Activated effector memory CD4-positive, alpha-beta T cell treated with Interleukin-2 at 50 U/mL for 16 hours (primary cell): ENCODE data around the gene ACO2.
"Not testable (repeated sequence)": the region's sequence is repeated elsewhere in the genome, so short reads cannot be mapped to it uniquely, and the experiment has no call there.

Experiments
- DNase-seq: peaks from one replicate; pipeline ENCODE4 v3.0.0-alpha.2; 2020

The ACO2 gene

GRCh38 chr22:41468381-41469217 is at the start of gene ACO2, which contains the start of gene PHF5A:
ACO2 (plus strand) TSS chr22:41469117; CDS start chr22:41469147, 30 bp downstream.
PHF5A (minus strand) TSS chr22:41468692; CDS start chr22:41468653, 39 bp downstream.
- peak; percentile 97 for DNase-seq

DNA sequence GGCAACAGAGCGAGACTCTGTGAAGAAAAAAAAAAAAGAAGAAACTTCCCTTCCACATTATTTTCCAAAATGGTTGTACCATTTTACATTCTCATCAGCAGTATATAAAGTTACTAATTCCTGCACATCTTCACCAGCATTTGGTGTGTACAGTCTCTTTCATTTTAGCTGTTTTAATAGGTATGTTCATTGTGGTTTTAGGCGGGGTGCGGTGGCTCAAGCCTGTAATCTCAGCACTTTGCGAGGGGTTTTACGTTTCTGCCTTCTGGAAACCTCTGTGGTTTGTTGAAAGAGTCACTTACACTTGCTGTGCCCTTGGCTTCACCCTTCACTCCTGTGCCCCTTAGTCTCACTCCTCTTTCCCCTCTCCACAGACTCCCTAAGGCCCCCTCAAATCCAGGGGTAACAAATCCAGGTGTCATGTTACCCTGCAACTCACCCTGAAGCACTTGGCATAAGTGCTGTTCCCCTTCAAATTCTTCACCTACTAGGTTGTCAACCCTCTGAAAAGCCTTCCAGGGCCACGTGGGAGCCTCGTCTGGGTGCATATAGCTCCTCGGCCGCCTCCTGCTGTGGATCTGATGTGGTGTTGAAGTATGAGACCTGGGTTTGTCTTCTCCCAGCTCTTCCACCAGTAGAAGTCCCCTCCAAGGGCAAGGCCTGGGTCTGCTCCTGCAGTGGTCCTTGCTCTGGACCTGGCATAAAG is 43.1 kb upstream of the ACO2 start:
- no peak for DNase-seq

DNA sequence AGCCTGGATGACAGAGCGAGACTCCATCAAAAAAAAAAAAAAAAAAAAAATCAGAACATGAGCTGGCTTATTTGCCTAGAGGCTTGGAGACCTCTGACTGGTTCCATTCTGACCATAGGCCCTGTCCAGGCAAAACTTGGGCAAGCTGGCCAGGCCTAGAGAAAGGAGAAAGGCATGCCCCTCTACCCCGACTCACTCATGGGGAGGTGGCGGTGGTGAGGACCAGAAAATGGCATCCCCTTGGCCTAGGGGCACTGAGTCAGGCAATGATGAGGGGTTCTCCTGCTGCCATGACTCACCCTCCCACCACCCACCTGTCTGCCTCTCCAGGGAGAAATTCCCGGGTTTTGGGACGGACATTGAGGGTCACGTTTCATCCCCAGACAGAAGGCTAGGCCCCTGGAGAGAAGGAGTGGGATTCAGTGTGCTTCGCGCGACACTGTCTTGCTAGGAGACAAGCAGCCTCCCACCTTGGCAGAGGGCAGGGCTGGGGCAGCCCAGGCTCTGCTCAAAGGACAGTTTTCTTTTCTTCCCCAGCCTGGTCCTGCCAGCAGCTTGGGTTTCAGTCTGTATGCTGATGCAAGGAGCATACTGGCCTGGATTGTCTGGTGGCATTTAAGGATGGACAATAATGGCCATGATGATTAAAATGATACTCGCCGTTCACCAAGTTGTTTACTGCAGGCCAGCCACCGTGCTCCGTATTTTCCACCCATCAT is 39.5 kb upstream of the ACO2 start:
- no peak for DNase-seq

- DNase-seq, result no peak
These were observed 39.0 kb upstream of the ACO2 start for GRCh38 chr22:41429951-41430332.

DNA sequence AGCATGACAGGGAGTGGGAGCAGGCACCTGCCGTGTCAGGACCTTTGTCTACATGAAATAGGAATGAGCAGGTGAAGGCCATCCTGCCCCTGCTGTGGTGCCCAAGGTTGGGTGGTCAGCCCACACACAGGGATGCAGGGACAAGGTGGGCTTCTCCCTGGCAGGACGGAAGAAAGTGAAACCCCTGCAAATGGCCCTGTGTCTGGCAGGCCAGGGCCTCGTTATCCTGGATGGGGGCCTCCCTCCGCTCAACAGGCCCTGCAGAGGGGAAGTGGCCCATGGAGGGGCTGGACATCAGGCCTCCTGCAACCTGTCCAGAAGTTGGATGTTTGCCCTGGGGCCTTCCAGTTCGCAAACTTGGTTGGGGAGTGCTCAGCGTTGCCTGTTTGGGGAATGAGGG is 37.3 kb upstream of the ACO2 start:
- no peak for DNase-seq

DNA sequence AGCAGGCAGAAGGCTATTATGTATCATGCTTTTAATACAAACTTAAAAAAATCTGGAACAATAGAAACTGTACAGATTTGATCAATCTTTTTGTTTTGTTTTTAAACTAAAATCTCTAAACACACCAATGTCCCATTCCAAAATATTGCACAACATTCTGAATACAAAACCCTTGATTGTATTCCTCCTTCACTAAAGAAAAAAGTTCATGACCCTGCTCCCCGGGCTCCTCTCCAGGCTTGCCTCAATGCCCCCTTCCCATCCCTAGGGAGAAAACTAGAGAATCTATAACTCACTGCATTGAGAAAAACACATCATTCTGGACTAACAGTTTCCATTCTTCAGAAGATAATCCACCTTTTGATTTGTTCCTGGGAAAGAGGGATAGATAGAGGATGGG is 35.4 kb upstream of the ACO2 start:
- DNase-seq, result not testable (repeated sequence)

DNA sequence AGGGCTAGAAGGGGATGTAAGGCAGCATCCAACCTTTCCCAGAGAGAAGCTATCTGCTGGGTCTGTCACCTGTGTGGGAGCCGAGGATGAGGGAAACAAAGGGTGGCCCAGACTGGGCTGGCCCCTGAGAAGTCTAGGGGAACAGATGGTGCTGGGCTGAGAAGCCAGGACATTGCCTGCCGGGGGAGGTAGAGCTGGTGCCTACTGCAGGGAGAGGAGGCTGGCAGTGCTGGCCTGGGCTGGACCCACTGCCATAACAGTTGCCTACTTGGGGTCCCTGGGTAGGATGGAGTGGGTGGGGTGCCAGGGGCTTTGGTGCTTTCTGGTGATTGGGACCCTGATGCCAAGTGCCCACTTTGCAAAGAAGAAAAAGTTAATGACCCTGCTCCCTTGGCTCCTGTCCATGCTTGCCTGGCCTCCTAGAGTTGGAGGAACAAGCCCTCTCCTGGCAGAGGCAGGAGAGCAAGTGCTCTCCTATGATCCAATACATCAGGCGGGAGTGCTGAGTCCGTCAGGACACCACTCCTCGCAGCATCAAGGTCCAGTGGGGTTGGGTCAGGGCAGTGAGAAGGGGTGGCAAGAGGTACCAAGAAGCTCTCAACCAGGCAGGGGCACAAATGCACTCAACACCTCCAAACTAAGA is 34.4 kb upstream of the ACO2 start:
- DNase-seq, result not testable (repeated sequence)

DNA sequence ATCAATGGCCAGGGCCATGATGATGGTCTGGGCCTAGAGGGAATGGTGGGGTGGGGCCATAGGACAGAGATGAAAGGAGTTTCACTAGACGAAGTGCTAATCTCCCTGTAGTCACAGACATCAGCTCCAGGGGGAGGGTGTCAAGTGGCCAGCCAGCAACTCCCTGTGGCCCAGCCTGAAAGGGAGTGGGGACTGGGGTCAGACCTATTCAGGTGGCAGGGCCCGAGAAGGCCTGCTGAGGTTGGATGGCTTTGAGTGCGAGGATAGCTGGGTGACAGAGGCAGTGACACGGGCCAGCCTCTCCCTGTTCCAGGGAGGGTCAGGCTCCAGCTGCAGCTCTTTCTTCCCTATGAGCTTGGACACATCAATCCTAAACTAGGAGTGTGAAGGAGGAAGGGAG is 33.4 kb upstream of the ACO2 start:
- DNase-seq, result no peak

DNA sequence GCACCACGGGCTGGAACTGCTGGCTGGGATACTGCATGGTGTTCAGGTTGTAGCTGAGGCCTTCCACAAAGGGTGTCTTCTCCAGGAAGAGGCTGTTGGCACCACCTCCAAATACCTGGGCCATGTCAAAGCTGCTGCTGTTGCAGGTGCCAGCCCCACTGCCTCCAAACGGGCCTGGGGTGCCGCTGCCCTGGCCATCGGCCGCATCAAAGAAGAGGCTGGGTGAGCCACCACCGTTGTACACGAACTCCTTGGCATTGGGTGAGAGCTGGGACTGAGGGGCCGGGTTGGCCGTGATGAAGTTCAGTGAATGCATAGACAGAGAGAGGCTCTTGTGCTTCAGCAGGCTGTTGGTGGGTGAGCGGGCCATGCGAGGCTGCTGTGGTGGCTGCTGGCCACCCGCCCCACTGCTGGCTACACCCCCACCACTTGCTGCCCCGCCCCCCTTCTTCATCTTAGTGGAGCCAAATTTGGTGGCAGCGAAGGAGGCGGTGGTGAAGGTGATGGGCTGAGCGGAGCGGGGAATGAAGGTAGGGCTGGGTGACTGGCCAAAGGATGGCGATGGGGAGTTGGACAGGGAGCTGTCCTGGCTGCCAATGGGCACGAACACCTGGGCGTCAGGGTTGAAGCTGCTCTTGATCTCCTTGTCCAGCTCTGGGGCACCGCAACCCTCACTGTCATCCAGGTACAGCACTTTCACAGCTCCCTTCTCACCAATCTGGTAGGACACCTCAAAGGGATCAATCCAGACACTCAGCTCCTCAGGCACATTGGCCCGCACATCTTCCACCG is 32.4 kb upstream of the ACO2 start:
- DNase-seq, result no peak

DNA sequence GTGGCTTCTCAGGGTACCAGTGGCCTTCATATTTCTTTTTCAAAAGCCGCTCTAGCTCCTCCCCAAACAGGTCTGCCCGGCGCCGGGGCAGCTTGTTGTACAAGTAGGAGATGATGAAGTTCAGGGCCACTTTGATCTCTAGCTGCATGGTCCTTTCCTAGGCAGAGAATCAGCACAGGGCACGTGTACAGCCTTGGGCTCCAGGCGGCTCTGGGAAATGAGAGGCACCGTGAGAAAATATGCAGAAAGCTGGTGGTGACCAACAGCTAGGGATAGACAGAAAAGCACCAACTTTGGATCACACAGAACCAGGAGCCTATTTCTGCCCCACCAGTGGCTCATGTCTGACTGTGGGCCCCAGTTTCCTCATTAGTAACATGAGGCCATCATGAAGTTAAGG is 31.7 kb upstream of the ACO2 start:
- no peak for DNase-seq

DNA sequence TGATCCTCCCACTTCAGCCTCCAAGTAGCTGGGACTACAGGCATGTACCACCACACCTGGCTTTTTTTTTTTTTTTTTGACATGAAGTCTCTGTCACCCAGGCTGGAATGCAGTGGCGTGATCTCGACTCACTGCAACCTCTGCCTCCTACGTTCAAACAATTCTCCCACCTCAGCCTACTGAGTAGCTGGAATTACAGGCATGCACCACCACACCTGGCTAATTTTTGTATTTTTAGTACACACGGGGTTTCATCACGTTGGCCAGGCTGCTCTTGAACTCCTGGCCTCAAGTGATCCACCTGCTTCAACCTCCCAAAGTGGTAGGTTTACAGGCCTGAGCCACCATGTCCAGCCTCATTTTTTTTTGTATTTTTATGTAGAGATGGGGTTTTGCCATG is 28.4 kb upstream of the ACO2 start:
- not testable (repeated sequence) for DNase-seq

GRCh38 chr22:41442240-41442792 is 26.6 kb upstream of the ACO2 start:
- no peak for DNase-seq

GRCh38 chr22:41444360-41445128 is 24.4 kb upstream of the ACO2 start:
- DNase-seq, result peak; percentile 76

- DNase-seq, result peak; percentile 8
These were observed 23.5 kb upstream of the ACO2 start for GRCh38 chr22:41445129-41446056.

DNA sequence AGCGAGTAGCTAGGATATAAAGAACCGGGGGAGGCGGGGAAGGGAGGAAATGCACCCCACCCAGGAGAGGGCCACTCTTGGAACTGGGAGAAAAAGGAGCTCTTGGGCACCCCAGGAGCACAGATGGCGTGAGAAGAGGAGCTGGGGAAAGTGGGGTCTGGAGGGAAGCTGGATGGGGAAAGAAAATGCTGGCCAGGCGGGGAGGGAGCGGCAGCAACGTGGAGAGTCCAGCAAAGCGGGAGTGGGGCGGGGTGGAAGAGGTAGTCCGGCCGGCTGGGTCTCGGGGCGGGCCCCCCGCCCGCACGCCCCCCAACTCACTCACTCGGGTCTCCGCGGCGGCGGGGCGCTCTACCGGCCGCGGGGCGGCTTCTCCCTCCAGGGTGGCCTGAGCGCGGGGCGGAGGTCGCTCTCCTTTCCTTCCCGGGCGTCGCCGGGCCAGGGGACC is 22.8 kb upstream of the ACO2 start:
- DNase-seq, result no peak

- peak; percentile 93 for DNase-seq
These were observed 22.1 kb upstream of the ACO2 start, which contains the start of gene TOB2 for GRCh38 chr22:41446639-41447434. TOB2 (minus strand) TSS chr22:41446801; CDS start chr22:41437345, 9,456 bp downstream.

GRCh38 chr22:41447435-41448188 is 21.3 kb upstream of the ACO2 start:
- DNase-seq, result peak; percentile 48
